ENCODE measurements around the gene ZBTB20. TPM values are rescaled to one million over a fixed set of nuclear protein-coding genes. Genes with fewer than 3 reads are reported as not detected.

ZBTB20 gene
- total and polyA plus RNA-seq, 2 donors (not counting 1 experiment from before 2014, with no cell fraction given): 4.0 to 22.5 TPM

DNA sequence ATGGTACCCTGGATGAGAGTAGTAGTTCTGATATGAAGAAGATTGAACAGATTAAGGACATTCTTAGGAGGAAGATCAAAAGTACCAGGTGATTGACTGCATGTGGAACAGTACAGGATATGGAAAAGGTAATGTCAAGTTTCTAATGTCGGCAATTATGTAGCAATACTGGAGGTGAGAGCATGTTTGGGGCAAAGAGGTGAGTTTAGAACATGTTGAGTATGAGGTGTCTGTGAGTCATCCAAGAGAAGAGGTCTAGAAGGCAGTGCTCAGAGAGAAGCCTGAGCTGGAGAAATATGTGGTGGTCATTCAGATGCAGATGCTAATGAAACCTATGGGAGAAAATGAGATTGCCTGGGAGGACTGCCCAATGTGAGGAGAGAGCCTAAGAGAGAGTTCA is 305.6 kb downstream of the ZBTB20 start:
- no peaks in the 10 kb centered on the region for H4K20me1 ChIP-seq (ENCODE audit: control insufficient read depth, extremely low read depth, insufficient read depth, low read length)
- no peaks in the 10 kb centered on the region for H3K36me3 ChIP-seq (ENCODE audit: control insufficient read depth, insufficient read depth, low read length)
- H3K9me3 ChIP-seq (ENCODE audit: control insufficient read depth, insufficient read depth, low read depth, low read length): no peaks in the 10 kb centered on the region
- H2AFZ ChIP-seq (ENCODE audit: low read length): no peak overlapping the region
- H3K4me2 ChIP-seq (ENCODE audit: extremely low read depth, insufficient read depth, low read length): no peak overlapping the region
- no peak for TF ChIP-seq EZH2 (IDR thresholded peaks at IDR 0.05; ENCODE audit: low read length, missing control alignments)
- TF ChIP-seq, protein P1, sequence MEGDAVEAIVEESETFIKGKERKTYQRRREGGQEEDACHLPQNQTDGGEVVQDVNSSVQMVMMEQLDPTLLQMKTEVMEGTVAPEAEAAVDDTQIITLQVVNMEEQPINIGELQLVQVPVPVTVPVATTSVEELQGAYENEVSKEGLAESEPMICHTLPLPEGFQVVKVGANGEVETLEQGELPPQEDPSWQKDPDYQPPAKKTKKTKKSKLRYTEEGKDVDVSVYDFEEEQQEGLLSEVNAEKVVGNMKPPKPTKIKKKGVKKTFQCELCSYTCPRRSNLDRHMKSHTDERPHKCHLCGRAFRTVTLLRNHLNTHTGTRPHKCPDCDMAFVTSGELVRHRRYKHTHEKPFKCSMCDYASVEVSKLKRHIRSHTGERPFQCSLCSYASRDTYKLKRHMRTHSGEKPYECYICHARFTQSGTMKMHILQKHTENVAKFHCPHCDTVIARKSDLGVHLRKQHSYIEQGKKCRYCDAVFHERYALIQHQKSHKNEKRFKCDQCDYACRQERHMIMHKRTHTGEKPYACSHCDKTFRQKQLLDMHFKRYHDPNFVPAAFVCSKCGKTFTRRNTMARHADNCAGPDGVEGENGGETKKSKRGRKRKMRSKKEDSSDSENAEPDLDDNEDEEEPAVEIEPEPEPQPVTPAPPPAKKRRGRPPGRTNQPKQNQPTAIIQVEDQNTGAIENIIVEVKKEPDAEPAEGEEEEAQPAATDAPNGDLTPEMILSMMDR (conservative IDR thresholded peaks at IDR 0.05 in 1 of 2, IDR thresholded peaks at IDR 0.05 in 1 of 2; ENCODE audit: low read depth in 1 of 2, low read length in 2 of 2): no peak
- H3K9ac ChIP-seq (ENCODE audit: insufficient read depth, low read length): no peak overlapping the region
- H3K27me3 ChIP-seq (ENCODE audit: control insufficient read depth, insufficient read depth, low read length): no peaks in the 10 kb centered on the region
- DNase-seq (ENCODE audit: low read depth in 2 of 2): peak in 1 of 2 donors; percentile 20
- no peak overlapping the region for H3K4me3 ChIP-seq (replicated peaks in 1 of 4; ENCODE audit: control extremely low read depth in 1 of 4, insufficient read depth in 1 of 4, low read depth in 3 of 4, low read length in 4 of 4)
- H3K79me2 ChIP-seq (ENCODE audit: control insufficient read depth, insufficient read depth, low read length): no peaks in the 10 kb centered on the region
- H3K4me1 ChIP-seq (ENCODE audit: control insufficient read depth, extremely low read depth, insufficient read depth, low read length): no peaks in the 10 kb centered on the region
- H3K27ac ChIP-seq (ENCODE audit: insufficient read depth, low read length): no peak overlapping the region

GRCh38 chr3:114839476-114839875 is 307.6 kb downstream of the ZBTB20 start:
- no peaks in the 10 kb centered on the region for H3K27me3 ChIP-seq (ENCODE audit: control insufficient read depth, insufficient read depth, low read length)
- H3K27ac ChIP-seq (ENCODE audit: insufficient read depth, low read length): no peak overlapping the region
- no peak overlapping the region for H2AFZ ChIP-seq (ENCODE audit: low read length)
- H3K36me3 ChIP-seq (ENCODE audit: control insufficient read depth, insufficient read depth, low read length): no peaks in the 10 kb centered on the region
- peak; percentile 32 to 38 for DNase-seq (ENCODE audit: low read depth in 2 of 2)
- TF ChIP-seq EZH2 (IDR thresholded peaks at IDR 0.05; ENCODE audit: low read length, missing control alignments): no peak
- TF ChIP-seq, protein P1 (conservative IDR thresholded peaks at IDR 0.05 in 1 of 2, IDR thresholded peaks at IDR 0.05 in 1 of 2; ENCODE audit: low read depth in 1 of 2, low read length in 2 of 2): no peak
- H3K4me2 ChIP-seq (ENCODE audit: extremely low read depth, insufficient read depth, low read length): no peak overlapping the region
- no peaks in the 10 kb centered on the region for H3K79me2 ChIP-seq (ENCODE audit: control insufficient read depth, insufficient read depth, low read length)
- no peak overlapping the region for H3K9ac ChIP-seq (ENCODE audit: insufficient read depth, low read length)
- H4K20me1 ChIP-seq (ENCODE audit: control insufficient read depth, extremely low read depth, insufficient read depth, low read length): no peaks in the 10 kb centered on the region
- no peak overlapping the region for H3K4me3 ChIP-seq (replicated peaks in 1 of 4; ENCODE audit: control extremely low read depth in 1 of 4, insufficient read depth in 1 of 4, low read depth in 3 of 4, low read length in 4 of 4)
- H3K9me3 ChIP-seq (ENCODE audit: control insufficient read depth, insufficient read depth, low read depth, low read length): no peaks in the 10 kb centered on the region
- H3K4me1 ChIP-seq (ENCODE audit: control insufficient read depth, extremely low read depth, insufficient read depth, low read length): no peaks in the 10 kb centered on the region

DNA sequence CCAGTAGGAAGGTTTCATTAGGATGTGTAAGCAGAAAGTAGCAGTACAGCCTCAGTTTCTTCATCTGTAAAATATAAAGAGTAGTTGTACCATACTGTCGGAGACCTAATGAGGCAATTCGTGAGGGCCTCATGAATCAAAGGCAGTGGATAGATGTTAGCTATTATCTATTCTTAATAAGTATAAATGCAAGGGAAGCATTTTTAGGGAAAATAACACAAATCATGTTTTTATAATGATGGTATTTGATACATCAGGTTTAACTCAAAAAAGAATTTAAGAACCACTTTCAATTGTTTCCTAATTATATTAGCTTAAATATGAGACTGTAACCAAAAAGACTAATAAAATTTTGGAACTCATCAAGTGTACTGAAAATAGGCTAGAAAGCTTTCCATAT is 309.1 kb downstream of the ZBTB20 start:
- H2AFZ ChIP-seq (ENCODE audit: low read length): no peak overlapping the region
- no peaks in the 10 kb centered on the region for H3K36me3 ChIP-seq (ENCODE audit: control insufficient read depth, insufficient read depth, low read length)
- no peak for DNase-seq (ENCODE audit: low read depth in 2 of 2)
- H3K9ac ChIP-seq (ENCODE audit: insufficient read depth, low read length): no peak overlapping the region
- no peaks in the 10 kb centered on the region for H3K79me2 ChIP-seq (ENCODE audit: control insufficient read depth, insufficient read depth, low read length)
- H3K4me3 ChIP-seq (replicated peaks in 1 of 4; ENCODE audit: control extremely low read depth in 1 of 4, insufficient read depth in 1 of 4, low read depth in 3 of 4, low read length in 4 of 4): no peak overlapping the region
- no peaks in the 10 kb centered on the region for H3K27me3 ChIP-seq (ENCODE audit: control insufficient read depth, insufficient read depth, low read length)
- H4K20me1 ChIP-seq (ENCODE audit: control insufficient read depth, extremely low read depth, insufficient read depth, low read length): no peaks in the 10 kb centered on the region
- no peaks in the 10 kb centered on the region for H3K9me3 ChIP-seq (ENCODE audit: control insufficient read depth, insufficient read depth, low read depth, low read length)
- no peak overlapping the region for H3K27ac ChIP-seq (ENCODE audit: insufficient read depth, low read length)
- no peak overlapping the region for H3K4me2 ChIP-seq (ENCODE audit: extremely low read depth, insufficient read depth, low read length)
- no peak for TF ChIP-seq EZH2 (IDR thresholded peaks at IDR 0.05; ENCODE audit: low read length, missing control alignments)
- TF ChIP-seq, protein P1 (conservative IDR thresholded peaks at IDR 0.05 in 1 of 2, IDR thresholded peaks at IDR 0.05 in 1 of 2; ENCODE audit: low read depth in 1 of 2, low read length in 2 of 2): no peak
- H3K4me1 ChIP-seq (ENCODE audit: control insufficient read depth, extremely low read depth, insufficient read depth, low read length): no peaks in the 10 kb centered on the region
